Ectodermal cell (in vitro differentiated cells): ENCODE data around the gene CNPY3. TPM values are rescaled to one million over a fixed set of nuclear protein-coding genes. Genes with fewer than 3 reads are reported as not detected.
"Not testable (repeated sequence)": the region's sequence is repeated elsewhere in the genome, so short reads cannot be mapped to it uniquely, and the experiment has no call there.

Source experiments
- H3K27ac ChIP-seq: 2 replicates; pipeline ENCODE4 v1.7.0; 2013; ENCODE audit warnings: mild to moderate bottlenecking, low read depth, low read length; ENCODE audit not compliant: insufficient read depth, poor library complexity, severe bottlenecking
- H3K27me3 ChIP-seq: 2 replicates; pipeline ENCODE4 v1.7.0; 2013; ENCODE audit warnings: mild to moderate bottlenecking, low read length; ENCODE audit not compliant: insufficient read depth, control insufficient read depth, poor library complexity, severe bottlenecking
- H3K36me3 ChIP-seq: one replicate; pipeline ENCODE4 v1.7.0; 2013; ENCODE audit warnings: low read length; ENCODE audit not compliant: control insufficient read depth, insufficient read depth
- H3K4me1 ChIP-seq: one replicate; pipeline ENCODE4 v1.7.0; 2013; ENCODE audit warnings: low read length; ENCODE audit not compliant: control insufficient read depth, insufficient read depth
- H3K4me3 ChIP-seq: 2 replicates; pipeline ENCODE4 v1.7.0; 2013; ENCODE audit warnings: low read depth, low read length, control low read depth; ENCODE audit not compliant: insufficient read depth
- H3K9me3 ChIP-seq: 2 replicates; pipeline ENCODE4 v1.7.0; 2013; ENCODE audit warnings: mild to moderate bottlenecking, low read length, moderate library complexity; ENCODE audit not compliant: control insufficient read depth
- WGBS, 2 experiments: methylation state at CpG; one replicate each; pipeline ENCODE4 v1.1.7; 2013; ENCODE audit warnings: missing lambda C conversion rate in 2 of 2; 5-methylcytosine and 5-hydroxymethylcytosine counted together
- polyA plus RNA-seq, 4 experiments: library from polyadenylated mRNA; stranded (reverse); fragments of 50-300 nt; gene quantifications; one replicate each; pipeline ENCODE4 v1.2.3, GENCODE V29; 2013

The CNPY3 gene
- 78.5 TPM for polyA plus RNA-seq (2013, experiment 1 of 4)
- polyA plus RNA-seq (2013, experiment 2 of 4): 76.9 TPM
- polyA plus RNA-seq (2013, experiment 3 of 4): 62.2 TPM
- 66.1 TPM for polyA plus RNA-seq (2013, experiment 4 of 4)

GRCh38 chr6:42928986-42929820 lies at the start of gene CNPY3:
TSS of gene CNPY3 (plus strand) at chr6:42929480. CDS start at chr6:42929571, 91 bp downstream.
- Histone ChIP-seq H3K9me3 (no peaks in the 10 kb centered on the region), H3K4me3 (peak within 1 kb of the TSS; percentile 42), H3K4me1 (no peaks in the 10 kb centered on the region), H3K27ac (peak within 1 kb of the TSS; percentile 97), H3K27me3 (no peaks in the 10 kb centered on the region), H3K36me3 (peaks cover 3% of the 10 kb centered on the region)
- WGBS, 2 experiments: 1% methylated on average over 63 of the region's 63 CpGs

- Histone ChIP-seq H3K27ac (peak overlapping the region; percentile 88), H3K4me3 (peak overlapping the region; percentile 83), H3K36me3 (peaks cover 34% of the 10 kb centered on the region)
- not testable (repeated sequence) for H3K27me3 ChIP-seq, H3K9me3 ChIP-seq, H3K4me1 ChIP-seq
- WGBS, 2 experiments: 30 to 33% methylated on average over 25 of the region's 25 CpGs
These were observed 49.0 kb upstream of the CNPY3 start for GRCh38 chr6:42880240-42880817.

- H3K36me3 ChIP-seq: peaks cover 39% of the 10 kb centered on the region
- H3K27ac ChIP-seq: not testable (repeated sequence)
- WGBS, 2 experiments: 88% methylated on average over 12 of the region's 12 CpGs
These were observed 48.4 kb upstream of the CNPY3 start for GRCh38 chr6:42880871-42881270.

GRCh38 chr6:42885702-42886101 lies 43.6 kb upstream of the CNPY3 start:
- no peak overlapping the region for H3K27ac ChIP-seq
- H3K4me1 ChIP-seq: no peaks in the 10 kb centered on the region
- 92 to 97% methylated on average over 4 of the region's 4 CpGs for WGBS, 2 experiments
- no peak overlapping the region for H3K4me3 ChIP-seq
- H3K27me3 ChIP-seq: no peaks in the 10 kb centered on the region
- H3K9me3 ChIP-seq: no peaks in the 10 kb centered on the region
- peaks cover 42% of the 10 kb centered on the region for H3K36me3 ChIP-seq

More at GRCh38 chr6:42880871-42881270, 48.4 kb upstream of the CNPY3 start:
- peak overlapping the region; percentile 83 for H3K4me3 ChIP-seq
- not testable (repeated sequence) for H3K4me1 ChIP-seq, H3K9me3 ChIP-seq, H3K27me3 ChIP-seq

- H3K27me3 ChIP-seq, H3K4me3 ChIP-seq, H3K9me3 ChIP-seq, H3K27ac ChIP-seq, H3K4me1 ChIP-seq: not testable (repeated sequence)
- H3K36me3 ChIP-seq: peaks cover 30% of the 10 kb centered on the region
- 96 to 97% methylated on average over 4 of the region's 4 CpGs for WGBS, 2 experiments
These were observed 41.1 kb upstream of the CNPY3 start for GRCh38 chr6:42888201-42888600.

GRCh38 chr6:42889815-42890214 lies 39.5 kb upstream of the CNPY3 start:
- Histone ChIP-seq H3K9me3 (no peaks in the 10 kb centered on the region), H3K36me3 (peaks cover 13% of the 10 kb centered on the region), H3K27ac (peak overlapping the region; percentile 94), H3K4me3 (peak overlapping the region; percentile 87), H3K4me1 (no peaks in the 10 kb centered on the region), H3K27me3 (no peaks in the 10 kb centered on the region)
- WGBS, 2 experiments: 68 to 73% methylated on average over 4 of the region's 4 CpGs

GRCh38 chr6:42890311-42891198 lies 38.7 kb upstream of the CNPY3 start:
- 14 to 15% methylated on average over 63 of the region's 63 CpGs for WGBS, 2 experiments
- no peaks in the 10 kb centered on the region for H3K4me1 ChIP-seq
- H3K36me3 ChIP-seq: peaks cover 6% of the 10 kb centered on the region
- peak overlapping the region; percentile 94 for H3K27ac ChIP-seq
- H3K9me3 ChIP-seq: no peaks in the 10 kb centered on the region
- H3K27me3 ChIP-seq: no peaks in the 10 kb centered on the region
- peak overlapping the region; percentile 87 for H3K4me3 ChIP-seq

- 90 to 91% methylated on average over 17 of the region's 17 CpGs for whole genome bisulfite sequencing, 2 experiments
- H3K36me3 ChIP-seq: no peaks in the 10 kb centered on the region
- no peaks in the 10 kb centered on the region for H3K27me3 ChIP-seq
- H3K27ac ChIP-seq: no peak overlapping the region
- H3K4me1 ChIP-seq: no peaks in the 10 kb centered on the region
- no peaks in the 10 kb centered on the region for H3K9me3 ChIP-seq
- H3K4me3 ChIP-seq: peak overlapping the region; percentile 87
These were observed 38.0 kb upstream of the CNPY3 start for GRCh38 chr6:42891199-42891722.

- not testable (repeated sequence) for H3K4me1 ChIP-seq, H3K27me3 ChIP-seq, H3K27ac ChIP-seq, H3K36me3 ChIP-seq, H3K9me3 ChIP-seq, H3K4me3 ChIP-seq
- 83% methylated on average over 19 of the region's 19 CpGs for whole genome bisulfite sequencing, 2 experiments
These were observed 35.0 kb upstream of the CNPY3 start for GRCh38 chr6:42894041-42894828.
